ENCODE results near the gene CLDN8. TPM values are rescaled to one million over a fixed set of nuclear protein-coding genes. Genes with fewer than 3 reads are reported as not detected.

CLDN8 gene
- total RNA-seq, 1 experiment from 2014 or later: not detected

GRCh38 chr21:30245061-30245460, 29.2 kb upstream of the CLDN8 start:
- no peak for ATAC-seq
- Histone ChIP-seq H3K4me1 (ENCODE audit: control insufficient read depth in 1 of 2, insufficient read depth in 2 of 2, low read length in 2 of 2) (no peaks in the 10 kb centered on the region), H3K79me2 (ENCODE audit: insufficient read depth, low read length) (no peaks in the 10 kb centered on the region), H3K27ac (ENCODE audit: low read depth, low read length) (no peak overlapping the region), H4K20me1 (ENCODE audit: insufficient read depth) (no peaks in the 10 kb centered on the region), H3K9me3 (ENCODE audit: control insufficient read depth in 1 of 2, insufficient read depth in 1 of 2, low read depth in 1 of 2, low read length in 2 of 2) (peaks cover 25 to 32% of the 10 kb centered on the region in 2 experiments; a peak in 2 of 4 replicates), H3K36me3 (ENCODE audit: control insufficient read depth in 1 of 2, insufficient read depth in 2 of 2, low read length in 2 of 2) (no peaks in the 10 kb centered on the region), H2AFZ (ENCODE audit: low read depth, low read length, poor library complexity, severe bottlenecking) (no peak overlapping the region), H3K9me2 (ENCODE audit: insufficient read depth) (no peaks in the 10 kb centered on the region), H3K9ac (ENCODE audit: low read length) (no peak overlapping the region), H3K4me3 (replicated peaks in 1 of 2; ENCODE audit: low read depth in 1 of 2, low read length in 2 of 2) (no peak overlapping the region), H3K4me2 (ENCODE audit: low read length) (no peak overlapping the region), H3K27me3 (ENCODE audit: insufficient read depth, low read length) (no peaks in the 10 kb centered on the region)
- POLR2A ChIA-PET: no interaction called here
- CTCF ChIA-PET: no interaction called here
- RAD21 ChIA-PET (ENCODE audit: low non-redundant PET in 1 of 2, low total read pairs in 2 of 2, uncharacterized antibody in 2 of 2, unreplicated experiment in 2 of 2): no interaction called here
- no peak for DNase-seq (ENCODE audit: low read depth, low spot score)
- BruUV-seq (replicated peaks): no TSS peak
- intact Hi-C loops (cut with micrococcal nuclease): loop anchor here (5.0 kb wide), 1 partner anchor 832 kb away; no protein-coding TSS in a partner anchor
- TF ChIP-seq CTCF (IDR thresholded peaks at IDR 0.05 in 2 of 3, conservative IDR thresholded peaks at IDR 0.05 in 1 of 3; ENCODE audit: borderline replicate concordance in 1 of 3, insufficient read depth in 1 of 3, low read depth in 2 of 3, low read length in 2 of 3): no peak
- TF ChIP-seq YY1 (IDR thresholded peaks at IDR 0.05; ENCODE audit: extremely low read depth, insufficient replicate concordance, low read depth, low read length): no peak
- TF ChIP-seq SIN3A (IDR thresholded peaks at IDR 0.05; ENCODE audit: low read depth): no peak
- TF ChIP-seq JUND (IDR thresholded peaks at IDR 0.05): no peak
- no peak for TF ChIP-seq POLR2AphosphoS5 (IDR thresholded peaks at IDR 0.05; ENCODE audit: low read depth, low read length)

GRCh38 chr21:30243691-30244090, 27.8 kb upstream of the CLDN8 start:
- ChIA-PET CTCF (no interaction called here), RAD21 (ENCODE audit: low non-redundant PET in 1 of 2, low total read pairs in 2 of 2, uncharacterized antibody in 2 of 2, unreplicated experiment in 2 of 2) (no interaction called here), POLR2A (no interaction called here)
- Histone ChIP-seq H3K9me2 (ENCODE audit: insufficient read depth) (no peaks in the 10 kb centered on the region), H3K27me3 (ENCODE audit: insufficient read depth, low read length) (no peaks in the 10 kb centered on the region), H3K4me2 (ENCODE audit: low read length) (no peak overlapping the region), H4K20me1 (ENCODE audit: insufficient read depth) (no peaks in the 10 kb centered on the region), H3K36me3 (ENCODE audit: control insufficient read depth in 1 of 2, insufficient read depth in 2 of 2, low read length in 2 of 2) (no peaks in the 10 kb centered on the region), H3K27ac (ENCODE audit: low read depth, low read length) (no peak overlapping the region), H2AFZ (ENCODE audit: low read depth, low read length, poor library complexity, severe bottlenecking) (no peak overlapping the region), H3K9ac (ENCODE audit: low read length) (no peak overlapping the region), H3K4me1 (ENCODE audit: control insufficient read depth in 1 of 2, insufficient read depth in 2 of 2, low read length in 2 of 2) (no peaks in the 10 kb centered on the region), H3K4me3 (replicated peaks in 1 of 2; ENCODE audit: low read depth in 1 of 2, low read length in 2 of 2) (no peak overlapping the region), H3K9me3 (ENCODE audit: control insufficient read depth in 1 of 2, insufficient read depth in 1 of 2, low read depth in 1 of 2, low read length in 2 of 2) (peaks cover 19 to 26% of the 10 kb centered on the region in 2 experiments; a peak in 2 of 4 replicates), H3K79me2 (ENCODE audit: insufficient read depth, low read length) (no peaks in the 10 kb centered on the region)
- BruUV-seq (replicated peaks): no TSS peak
- intact Hi-C loops (cut with micrococcal nuclease): no loop called here
- DNase-seq (ENCODE audit: low read depth, low spot score) (no peak), ATAC-seq (no peak)
- TF ChIP-seq TCF7L2 (IDR thresholded peaks at IDR 0.05; ENCODE audit: borderline replicate concordance, extremely low read depth, insufficient read depth, insufficient read length): no peak
- TF ChIP-seq EZH2phosphoT487 (IDR thresholded peaks at IDR 0.05; ENCODE audit: borderline replicate concordance): no peak
- TF ChIP-seq CEBPB (IDR thresholded peaks at IDR 0.05; ENCODE audit: low read depth): no peak
- TF ChIP-seq SIN3A (IDR thresholded peaks at IDR 0.05; ENCODE audit: low read depth): no peak
